CD14-positive monocyte (primary cell): Measurements from ENCODE around the gene ADORA2B. TPM values are rescaled to one million over a fixed set of nuclear protein-coding genes. Genes with fewer than 3 reads are reported as not detected.

Experiments used
- DNase-seq, 3 donors: peaks; one replicate each; pipeline ENCODE4 v3.0.0-alpha.2; 2011 to 2022
- H2AFZ ChIP-seq: 2 replicates; pipeline ENCODE4 v1.6.0; 2012; ENCODE audit warnings: mild to moderate bottlenecking, low read depth, low read length, inconsistent platforms; ENCODE audit not compliant: insufficient read depth, poor library complexity, severe bottlenecking
- H3K27ac ChIP-seq, 2 donors: 1 replicate in 1 of 2; 2 replicates in 1 of 2; pipeline ENCODE4 v1.5.1; 2012 to 2013; ENCODE audit warnings: low read length in 2 of 2, control low read depth in 1 of 2, inconsistent platforms in 1 of 2, low read depth in 1 of 2, mild to moderate bottlenecking in 1 of 2
- H3K27me3 ChIP-seq, 2 donors: one replicate each; pipeline versions ENCODE4 v1.6.0 to v1.6.1; 2011 to 2013; ENCODE audit warnings: low read length in 2 of 2; ENCODE audit not compliant: control insufficient read depth in 2 of 2, insufficient read depth in 2 of 2
- H3K36me3 ChIP-seq, 2 donors: replicated peaks in 1 of 2; 1 replicate in 1 of 2; 2 replicates in 1 of 2; pipeline versions ENCODE4 v1.5.1 to v1.6.1; 2012 to 2013; ENCODE audit warnings: low read length in 2 of 2, control low read depth in 1 of 2, inconsistent platforms in 1 of 2, mild to moderate bottlenecking in 1 of 2; ENCODE audit not compliant: insufficient read depth in 2 of 2, control insufficient read depth in 1 of 2
- H3K4me1 ChIP-seq, 2 donors: 1 replicate in 1 of 2; 2 replicates in 1 of 2; pipeline versions ENCODE4 v1.5.1 to v1.6.1; 2012 to 2013; ENCODE audit warnings: low read length in 2 of 2, control low read depth in 1 of 2, inconsistent platforms in 1 of 2, mild to moderate bottlenecking in 1 of 2, moderate library complexity in 1 of 2; ENCODE audit not compliant: insufficient read depth in 2 of 2, control insufficient read depth in 1 of 2
- H3K4me2 ChIP-seq: replicated peaks from 2 replicates; pipeline ENCODE3; 2012; ENCODE audit warnings: low read length, moderate library complexity, mild to moderate bottlenecking; ENCODE audit not compliant: poor library complexity, severe bottlenecking; ENCODE audit errors: extremely low read depth
- H3K4me3 ChIP-seq, 3 experiments: fragments of 200-600 bp in 1 of 3; sonication (generic) in 1 of 3; replicated peaks in 1 of 3; 1 replicate in 2 of 3; 2 replicates in 1 of 3; pipeline ENCODE4 v1.5.1; 2011 to 2013; ENCODE audit warnings: low read length in 3 of 3, mild to moderate bottlenecking in 3 of 3, control low read depth in 2 of 3, low read depth in 2 of 3, inconsistent platforms in 1 of 3, moderate library complexity in 1 of 3
- H3K79me2 ChIP-seq: 2 replicates; pipeline ENCODE4 v1.6.0; 2012; ENCODE audit warnings: mild to moderate bottlenecking, control low read depth, inconsistent platforms, low read length, moderate library complexity; ENCODE audit not compliant: insufficient read depth
- H3K9ac ChIP-seq: 2 replicates; pipeline ENCODE4 v1.6.0; 2017; ENCODE audit warnings: low read length, mild to moderate bottlenecking; ENCODE audit not compliant: insufficient read depth, poor library complexity, severe bottlenecking
- H3K9me3 ChIP-seq, 2 donors: replicated peaks in 1 of 2; 1 replicate in 1 of 2; 2 replicates in 1 of 2; pipeline versions ENCODE4 v1.5.1 to v1.6.1; 2012 to 2013; ENCODE audit warnings: low read length in 2 of 2, control low read depth in 1 of 2; ENCODE audit not compliant: control insufficient read depth in 1 of 2, insufficient read depth in 1 of 2
- H4K20me1 ChIP-seq: 2 replicates; pipeline ENCODE4 v1.6.0; 2012; ENCODE audit warnings: mild to moderate bottlenecking, low read length, control low read depth, moderate library complexity; ENCODE audit not compliant: insufficient read depth
- H3K27ac Mint-ChIP-seq, 7 donors: one replicate each; pipeline ENCODE4 v1.8.0; 2020; ENCODE audit warnings: mild to moderate bottlenecking in 7 of 7, mixed read lengths in 7 of 7, moderate library complexity in 6 of 7, inconsistent platforms in 2 of 7
- H3K27me3 Mint-ChIP-seq, 3 donors: one replicate each; pipeline ENCODE4 v1.8.0; 2021 to 2022; ENCODE audit warnings: low read depth in 3 of 3, mild to moderate bottlenecking in 3 of 3, mixed read lengths in 3 of 3, moderate library complexity in 3 of 3, inconsistent platforms in 1 of 3
- H3K36me3 Mint-ChIP-seq, 2 donors: one replicate each; pipeline ENCODE4 v1.8.0; 2020; ENCODE audit warnings: mixed read lengths in 2 of 2, inconsistent platforms in 1 of 2, mild to moderate bottlenecking in 1 of 2
- H3K4me1 Mint-ChIP-seq: one replicate; pipeline ENCODE4 v1.8.0; 2020; ENCODE audit warnings: mild to moderate bottlenecking, mixed read lengths
- H3K4me3 Mint-ChIP-seq, 2 donors: one replicate each; pipeline ENCODE4 v1.8.0; 2020; ENCODE audit warnings: mild to moderate bottlenecking in 2 of 2, mixed read lengths in 2 of 2, moderate library complexity in 1 of 2
- H3K9me3 Mint-ChIP-seq, 7 donors: one replicate each; pipeline ENCODE4 v1.8.0; 2020 to 2022; ENCODE audit warnings: mixed read lengths in 7 of 7, mild to moderate bottlenecking in 6 of 7, moderate library complexity in 6 of 7, inconsistent platforms in 2 of 7
- CTCF ChIP-seq: fragments of 200-600 bp; IDR thresholded peaks from one replicate; pipeline ENCODE4 v1.8.0; 2022; ENCODE audit warnings: antibody characterized with exemption, mild to moderate bottlenecking
- WGBS: methylation state at CpG from one replicate; pipeline ENCODE4 v1.1.5; 2013; ENCODE audit warnings: missing lambda C conversion rate; ENCODE audit not compliant: insufficient coverage; 5-methylcytosine and 5-hydroxymethylcytosine counted together
- intact Hi-C, 2 donors: fragments of 100-400 bp; cut with micrococcal nuclease; formaldehyde crosslinking; loops; one replicate each; pipeline versions ENCODE4 v1.15.0 to v1.15.1; 2023
- polyA plus RNA-seq, 3 donors: library from polyadenylated mRNA; depleted of rRNA in 1 of 3; unstranded in 2 of 3; stranded (reverse) in 1 of 3; fragments of 300-500 nt in 2 of 3; fragments of >200 nt in 1 of 3; fragmentation: Illumina TruSeq in 2 of 3; gene quantifications; 1 replicate in 2 of 3; 2 replicates in 1 of 3; pipeline ENCODE4 v1.2.3, GENCODE V29; 2012 to 2021

The ADORA2B gene
- polyA plus RNA-seq, 3 donors: 2.0 to 6.4 (median 4.4) TPM

GRCh38 chr17:15929941-15930340 is 15.0 kb upstream of the ADORA2B start:
- Histone ChIP-seq H3K27me3 (no peaks in the 10 kb centered on the region), H2AFZ (no peak overlapping the region), H3K9ac (no peak overlapping the region), H3K4me3 (no peak overlapping the region), H3K79me2 (no peaks in the 10 kb centered on the region), H3K9me3 (no peaks in the 10 kb centered on the region), H3K36me3 (no peaks in the 10 kb centered on the region), H3K4me2 (no peak overlapping the region), H3K4me1 (peaks cover 31 to 35% of the 10 kb centered on the region in 2 donors), H3K27ac (no peak overlapping the region), H4K20me1 (no peaks in the 10 kb centered on the region)
- Mint-ChIP-seq H3K36me3 (peaks cover 0 to 2% of the 10 kb centered on the region in 2 donors), H3K4me1 (peaks cover 38% of the 10 kb centered on the region), H3K4me3 (peak overlapping the region in 1 of 2 donors; percentile 54), H3K9me3 (peaks cover 0 to 2% (median 1%) of the 10 kb centered on the region in 7 donors), H3K27ac (peak overlapping the region in 3 of 7 donors; percentile 31 to 99 (median 70)), H3K27me3 (peaks cover 0 to 15% (median 2%) of the 10 kb centered on the region in 3 donors)
- no peak for TF ChIP-seq CTCF
- no peak for DNase-seq
- WGBS: 33% methylated on average over 1 of the region's 4 CpGs
- intact Hi-C loops: loop anchor here (5.0 kb wide), 1 partner anchor 43 kb away; no protein-coding TSS in a partner anchor

- H3K9me3 Mint-ChIP-seq: peaks cover 0 to 7% (median 2%) of the 10 kb centered on the region in 7 donors
- intact Hi-C loops: no loop called here
- H3K27me3 Mint-ChIP-seq: peaks cover 0 to 18% (median 0%) of the 10 kb centered on the region in 3 donors
- DNase-seq: no peak
- H3K27ac Mint-ChIP-seq: peak overlapping the region in 1 of 7 donors; percentile 65
- no peak overlapping the region for H3K9ac ChIP-seq
- H4K20me1 ChIP-seq: no peaks in the 10 kb centered on the region
- H3K79me2 ChIP-seq: no peaks in the 10 kb centered on the region
- 73% methylated on average over 3 of the region's 6 CpGs for WGBS
- TF ChIP-seq CTCF: no peak
- H3K4me1 Mint-ChIP-seq: peaks cover 38% of the 10 kb centered on the region
- no peak overlapping the region for H3K27ac ChIP-seq
- no peak overlapping the region for H2AFZ ChIP-seq
- H3K4me3 ChIP-seq: no peak overlapping the region
- H3K4me1 ChIP-seq: peaks cover 31 to 35% of the 10 kb centered on the region in 2 donors
- H3K4me3 Mint-ChIP-seq: no peak overlapping the region
- peaks cover 2% of the 10 kb centered on the region in 2 donors for H3K36me3 Mint-ChIP-seq
- no peaks in the 10 kb centered on the region for H3K36me3 ChIP-seq
- H3K9me3 ChIP-seq: no peaks in the 10 kb centered on the region
- H3K4me2 ChIP-seq: no peak overlapping the region
- H3K27me3 ChIP-seq: no peaks in the 10 kb centered on the region
These were observed 14.5 kb upstream of the ADORA2B start for GRCh38 chr17:15930426-15930825.
